ENCODE measurements around the gene USP31. TPM values are rescaled to one million over a fixed set of nuclear protein-coding genes. Genes with fewer than 3 reads are reported as not detected.

The USP31 gene
- polyA plus RNA-seq, 2 of the 4 experiments (the other 2 are of a cell fraction): 8.3 to 18.0 TPM

- H3K4me1 ChIP-seq: peaks cover 64% of the 10 kb centered on the region
- no peak for DNase-seq (ENCODE audit: low read depth in 1 of 2, low spot score in 1 of 2)
- no peak for FAIRE-seq
- WGBS (ENCODE audit: missing lambda C conversion rate): 93% methylated on average over 3 of the region's 3 CpGs
- POLR2A ChIA-PET: interaction anchor here (0.5 kb wide), 1 partner anchor 11 kb away, joined by 4 read pairs; no protein-coding TSS in a partner anchor
- CTCF ChIA-PET: interaction anchor here (0.7 to 1.9 kb wide), 4 partner anchors 9 to 81 kb away, joined by 3 to 12 read pairs (median 3); no protein-coding TSS in a partner anchor
- H3K4me3 ChIP-seq: no peak overlapping the region
- TF ChIP-seq KDM5A (IDR thresholded peaks at IDR 0.05) (no peak), ZFP36 (IDR thresholded peaks at IDR 0.05; ENCODE audit: borderline replicate concordance, partially characterized antibody) (no peak), RAD21 (conservative IDR thresholded peaks at IDR 0.05 in 1 of 2, IDR thresholded peaks at IDR 0.05 in 1 of 2) (no peak)
- H3K27ac ChIP-seq: peak overlapping the region in 1 of 2 experiments; percentile 46; a peak in 3 of 6 replicates
- H3K4me2 ChIP-seq: peak overlapping the region; percentile 83; the same call in 1 of the 3 replicates
- ATAC-seq: no peak
- 0 out of 3 replicates have a peak, but pooled peaks cover 8% of the 10 kb centered on the region for H3K9me3 ChIP-seq
Measured at GRCh38 chr16:23143391-23143790, 5.9 kb downstream of the USP31 start.

- TF ChIP-seq USF2 (IDR thresholded peaks at IDR 0.05) (no peak), RFX5 (IDR thresholded peaks at IDR 0.05) (no peak), ZFP36 (IDR thresholded peaks at IDR 0.05; ENCODE audit: borderline replicate concordance, partially characterized antibody) (no peak), CHD2 (IDR thresholded peaks at IDR 0.05; ENCODE audit: low read length, partially characterized antibody) (no peak)
- WGBS (ENCODE audit: missing lambda C conversion rate): 87% methylated on average over 7 of the region's 7 CpGs
- Histone ChIP-seq H3K9me3 (peaks cover 16% of the 10 kb centered on the region; the same call in 2 of the 3 replicates), H3K4me1 (peaks cover 55% of the 10 kb centered on the region), H3K4me2 (peak overlapping the region; percentile 11; the same call in 1 of the 3 replicates), H3K27ac (0 out of 6 replicates have a peak overlapping the region, but pooled peaks of 1 of the 2 experiments have one; percentile 25), H3K4me3 (no peak overlapping the region)
- ChIA-PET POLR2A (no interaction called here), CTCF (interaction anchor here (0.9 to 1.9 kb wide), 4 partner anchors 9 to 243 kb away, joined by 3 to 12 read pairs (median 3); no protein-coding TSS in a partner anchor)
- no peak for FAIRE-seq
- no peak for ATAC-seq
- no peak for DNase-seq (ENCODE audit: low read depth in 1 of 2, low spot score in 1 of 2)
Measured at GRCh38 chr16:23141959-23142740, 7.1 kb downstream of the USP31 start.

GRCh38 chr16:23141500-23141899 is 7.8 kb downstream of the USP31 start:
- POLR2A ChIA-PET: no interaction called here
- Histone ChIP-seq H3K4me1 (peaks cover 49% of the 10 kb centered on the region), H3K4me3 (no peak overlapping the region), H3K27ac (no peak overlapping the region), H3K4me2 (no peak overlapping the region), H3K9me3 (peaks cover 22% of the 10 kb centered on the region)
- CTCF ChIA-PET: interaction anchor here (0.8 to 1.5 kb wide), 2 partner anchors 243 to 812 kb away, joined by 3 read pairs; no protein-coding TSS in a partner anchor
- FAIRE-seq: no peak
- no peak for TF ChIP-seq RCOR1 (IDR thresholded peaks at IDR 0.05; ENCODE audit: low read depth, low read length)
- no peak for TF ChIP-seq MYC (IDR thresholded peaks at IDR 0.05; ENCODE audit: borderline replicate concordance, low read length)
- TF ChIP-seq FOSB (CRISPR knock-in tag; IDR thresholded peaks at IDR 0.05): no peak
- no peak for TF ChIP-seq REST (IDR thresholded peaks at IDR 0.05)
- TF ChIP-seq SREBF2 (IDR thresholded peaks at IDR 0.05): no peak
- TF ChIP-seq JUNB (IDR thresholded peaks at IDR 0.05): no peak
- TF ChIP-seq MAX (IDR thresholded peaks at IDR 0.05): no peak
- WGBS (ENCODE audit: missing lambda C conversion rate): 98% methylated on average over 6 of the region's 6 CpGs
- no peak for ATAC-seq
- DNase-seq (ENCODE audit: low read depth in 1 of 2, low spot score in 1 of 2): no peak

All from A549 (cell line).